Measurements from ENCODE around the gene NPAS3. TPM values are rescaled to one million over a fixed set of nuclear protein-coding genes. Genes with fewer than 3 reads are reported as not detected.

Gene NPAS3
- total RNA-seq, 1 experiment from 2014 or later, result not detected

GRCh38 chr14:32985866-32986265 lies 47.2 kb downstream of the NPAS3 start:
- intact Hi-C loops (cut with micrococcal nuclease; ENCODE audit: unreplicated experiment), result no loop called here
- Histone ChIP-seq H3K9me2 (ENCODE audit: insufficient read depth) (no peaks in the 10 kb centered on the region), H2AFZ (no peak overlapping the region), H3K79me2 (ENCODE audit: low read depth) (no peaks in the 10 kb centered on the region), H3K27ac (no peak overlapping the region), H3K4me3 (no peak overlapping the region), H3K9me3 (ENCODE audit: insufficient read depth, low read depth) (no peaks in the 10 kb centered on the region), H3K4me1 (replicated peaks; ENCODE audit: insufficient read depth) (no peaks in the 10 kb centered on the region), H3F3A (ENCODE audit: insufficient read depth, low read depth) (no peaks in the 10 kb centered on the region), H4K20me1 (ENCODE audit: insufficient read depth) (no peaks in the 10 kb centered on the region), H3K27me3 (ENCODE audit: insufficient read depth, low read depth) (no peaks in the 10 kb centered on the region), H3K36me3 (ENCODE audit: low read depth) (no peaks in the 10 kb centered on the region), H3K4me2 (no peak overlapping the region)
- TF ChIP-seq EZH2 (IDR thresholded peaks at IDR 0.05; ENCODE audit: low read depth), result no peak
- no peak for TF ChIP-seq CTCF (conservative IDR thresholded peaks at IDR 0.05)
- ChIA-PET CTCF (no interaction called here), POLR2A (ENCODE audit: unreplicated experiment) (no interaction called here)
- BruUV-seq (replicated peaks), result no TSS peak
- no peak for DNase-seq

GRCh38 chr14:32986791-32987540 lies 48.3 kb downstream of the NPAS3 start:
- no peak for TF ChIP-seq EZH2 (IDR thresholded peaks at IDR 0.05; ENCODE audit: low read depth)
- no peak for TF ChIP-seq CTCF (conservative IDR thresholded peaks at IDR 0.05)
- no TSS peak for BruUV-seq (replicated peaks)
- Histone ChIP-seq H3K36me3 (ENCODE audit: low read depth) (no peaks in the 10 kb centered on the region), H2AFZ (no peak overlapping the region), H3K9me3 (ENCODE audit: insufficient read depth, low read depth) (no peaks in the 10 kb centered on the region), H3K4me1 (replicated peaks; ENCODE audit: insufficient read depth) (no peaks in the 10 kb centered on the region), H3F3A (ENCODE audit: insufficient read depth, low read depth) (no peaks in the 10 kb centered on the region), H4K20me1 (ENCODE audit: insufficient read depth) (no peaks in the 10 kb centered on the region), H3K4me2 (no peak overlapping the region), H3K4me3 (no peak overlapping the region), H3K27me3 (ENCODE audit: insufficient read depth, low read depth) (no peaks in the 10 kb centered on the region), H3K79me2 (ENCODE audit: low read depth) (no peaks in the 10 kb centered on the region), H3K9me2 (ENCODE audit: insufficient read depth) (no peaks in the 10 kb centered on the region), H3K27ac (no peak overlapping the region)
- POLR2A ChIA-PET (ENCODE audit: unreplicated experiment), result no interaction called here
- CTCF ChIA-PET, result no interaction called here
- intact Hi-C loops (cut with micrococcal nuclease; ENCODE audit: unreplicated experiment), result no loop called here
- no peak for DNase-seq

GRCh38 chr14:32991691-32992090 lies 53.0 kb downstream of the NPAS3 start:
- no peaks in the 10 kb centered on the region for H3K79me2 ChIP-seq (ENCODE audit: low read depth)
- H4K20me1 ChIP-seq (ENCODE audit: insufficient read depth), result no peaks in the 10 kb centered on the region
- H2AFZ ChIP-seq, result no peak overlapping the region
- POLR2A ChIA-PET (ENCODE audit: unreplicated experiment), result no interaction called here
- H3K27ac ChIP-seq, result no peak overlapping the region
- DNase-seq, result no peak
- no peak overlapping the region for H3K4me2 ChIP-seq
- intact Hi-C loops (cut with micrococcal nuclease; ENCODE audit: unreplicated experiment), result no loop called here
- TF ChIP-seq CTCF (conservative IDR thresholded peaks at IDR 0.05) (no peak), EZH2 (IDR thresholded peaks at IDR 0.05; ENCODE audit: low read depth) (no peak)
- no peaks in the 10 kb centered on the region for H3K9me3 ChIP-seq (ENCODE audit: insufficient read depth, low read depth)
- no peak overlapping the region for H3K4me3 ChIP-seq
- BruUV-seq (replicated peaks), result no TSS peak
- no peaks in the 10 kb centered on the region for H3F3A ChIP-seq (ENCODE audit: insufficient read depth, low read depth)
- H3K9me2 ChIP-seq (ENCODE audit: insufficient read depth), result no peaks in the 10 kb centered on the region
- H3K36me3 ChIP-seq (ENCODE audit: low read depth), result no peaks in the 10 kb centered on the region
- H3K4me1 ChIP-seq (replicated peaks; ENCODE audit: insufficient read depth), result no peaks in the 10 kb centered on the region
- CTCF ChIA-PET, result no interaction called here
- H3K27me3 ChIP-seq (ENCODE audit: insufficient read depth, low read depth), result no peaks in the 10 kb centered on the region
